H9 (cell line): ENCODE data around the gene CBR1. TPM values are rescaled to one million over a fixed set of nuclear protein-coding genes. Genes with fewer than 3 reads are reported as not detected.

ENCODE experiments used
- DNase-seq: peaks from one replicate; pipeline ENCODE4 v3.0.0-alpha.2; 2017
- H2AFZ ChIP-seq: one replicate; pipeline ENCODE4 v1.6.1; 2013; ENCODE audit warnings: mild to moderate bottlenecking, low read length, control low read depth, moderate library complexity
- H2AK5ac ChIP-seq: 2 replicates; pipeline ENCODE4 v1.6.1; 2013; ENCODE audit warnings: low read length, control low read depth, mixed read lengths; ENCODE audit not compliant: insufficient read length
- H2BK120ac ChIP-seq: one replicate; pipeline ENCODE4 v1.6.1; 2013; ENCODE audit warnings: low read depth, mild to moderate bottlenecking, low read length, control low read depth, inconsistent platforms; ENCODE audit not compliant: poor library complexity, severe bottlenecking
- H2BK12ac ChIP-seq: 2 replicates; pipeline ENCODE4 v1.6.1; 2013; ENCODE audit warnings: low read length, control low read depth, mixed read lengths, low read depth; ENCODE audit not compliant: insufficient read length
- H2BK15ac ChIP-seq: 2 replicates; pipeline ENCODE4 v1.6.1; 2013; ENCODE audit warnings: low read depth, low read length, control low read depth
- H2BK20ac ChIP-seq: one replicate; pipeline ENCODE4 v1.6.1; 2013; ENCODE audit warnings: low read depth, mild to moderate bottlenecking, low read length, control low read depth, inconsistent platforms; ENCODE audit not compliant: poor library complexity, severe bottlenecking
- H2BK5ac ChIP-seq: 2 replicates; pipeline ENCODE4 v1.6.1; 2013; ENCODE audit warnings: low read length, control low read depth, mixed read lengths; ENCODE audit not compliant: insufficient read length
- H3K14ac ChIP-seq: 2 replicates; pipeline ENCODE4 v1.6.1; 2013; ENCODE audit warnings: low read length, control low read depth; ENCODE audit not compliant: insufficient read depth
- H3K18ac ChIP-seq: 2 replicates; pipeline ENCODE4 v1.6.1; 2013; ENCODE audit warnings: low read depth, mild to moderate bottlenecking, mixed read lengths, low read length, control low read depth; ENCODE audit not compliant: insufficient read length
- H3K23ac ChIP-seq: 2 replicates; pipeline ENCODE4 v1.6.1; 2013; ENCODE audit warnings: low read length, control low read depth, mixed read lengths, low read depth; ENCODE audit not compliant: insufficient read length
- H3K23me2 ChIP-seq: 2 replicates; pipeline ENCODE4 v1.6.1; 2013; ENCODE audit warnings: low read depth, mild to moderate bottlenecking, mixed read lengths, low read length, control low read depth; ENCODE audit not compliant: insufficient read length, poor library complexity, severe bottlenecking
- H3K27ac ChIP-seq: 2 replicates; pipeline ENCODE4 v1.5.1; 2013; ENCODE audit warnings: low read length, control low read depth, mixed read lengths, low read depth; ENCODE audit not compliant: insufficient read length
- H3K27me3 ChIP-seq: 2 replicates; pipeline ENCODE4 v1.6.1; 2013; ENCODE audit warnings: low read length, control low read depth, inconsistent platforms; ENCODE audit not compliant: insufficient read depth
- H3K4ac ChIP-seq: 2 replicates; pipeline ENCODE4 v1.6.1; 2013; ENCODE audit warnings: low read depth, mild to moderate bottlenecking, control low read depth, inconsistent platforms, low read length, moderate library complexity
- H3K4me1 ChIP-seq: 2 replicates; pipeline ENCODE4 v1.6.1; 2013; ENCODE audit warnings: low read length, control low read depth, inconsistent platforms; ENCODE audit not compliant: insufficient read depth
- H3K4me2 ChIP-seq: 2 replicates; pipeline ENCODE4 v1.6.1; 2013; ENCODE audit warnings: low read length, control low read depth, mixed read lengths; ENCODE audit not compliant: insufficient read length, insufficient read depth
- H3K56ac ChIP-seq: 2 replicates; pipeline ENCODE4 v1.6.1; 2013; ENCODE audit warnings: low read depth, mild to moderate bottlenecking, mixed read lengths, low read length, control low read depth; ENCODE audit not compliant: insufficient read length
- H3K79me1 ChIP-seq: 2 replicates; pipeline ENCODE4 v1.6.1; 2013; ENCODE audit warnings: low read depth, mild to moderate bottlenecking, moderate library complexity, low read length, control low read depth, inconsistent platforms; ENCODE audit not compliant: insufficient read depth, poor library complexity, severe bottlenecking
- H3K79me2 ChIP-seq: 2 replicates; pipeline ENCODE4 v1.6.1; 2013; ENCODE audit warnings: low read length, control low read depth, inconsistent platforms; ENCODE audit not compliant: insufficient read depth
- H3K9ac ChIP-seq: 2 replicates; pipeline ENCODE4 v1.6.1; 2013; ENCODE audit warnings: low read length, control low read depth, mixed read lengths; ENCODE audit not compliant: insufficient read length; ENCODE audit errors: extremely low read depth
- H3K9me3 ChIP-seq: one replicate; pipeline ENCODE4 v1.6.1; 2013; ENCODE audit warnings: low read depth, low read length, inconsistent platforms; ENCODE audit not compliant: control insufficient read depth
- H3T11ph ChIP-seq: one replicate; pipeline ENCODE4 v1.6.1; 2013; ENCODE audit warnings: mild to moderate bottlenecking, low read length, control low read depth, inconsistent platforms
- H4K20me1 ChIP-seq: one replicate; pipeline ENCODE4 v1.6.1; 2013; ENCODE audit not compliant: control insufficient read depth, insufficient read length, insufficient read depth
- H4K5ac ChIP-seq: 2 replicates; pipeline ENCODE4 v1.6.1; 2013; ENCODE audit warnings: low read depth, mild to moderate bottlenecking, mixed read lengths, low read length, control low read depth; ENCODE audit not compliant: insufficient read length
- H4K8ac ChIP-seq: replicated peaks from 2 replicates; pipeline ENCODE4 v1.6.1; 2013; ENCODE audit warnings: low read length, control low read depth, mixed read lengths, low read depth; ENCODE audit not compliant: insufficient read length
- H4K91ac ChIP-seq: 2 replicates; pipeline ENCODE4 v1.6.1; 2013; ENCODE audit warnings: low read depth, mild to moderate bottlenecking, moderate library complexity, mixed read lengths, low read length, control low read depth; ENCODE audit not compliant: insufficient read length
- H3K27ac Mint-ChIP-seq, 3 experiments: 2 replicates in 2 of 3; 3 replicates in 1 of 3; pipeline ENCODE4 v1.8.0; 2020 to 2021; ENCODE audit warnings: mixed read lengths in 3 of 3, mild to moderate bottlenecking in 1 of 3, moderate library complexity in 1 of 3
- H3K27me3 Mint-ChIP-seq: 2 replicates; pipeline ENCODE4 v1.8.0; 2021; ENCODE audit warnings: low read depth, mild to moderate bottlenecking, moderate library complexity, mixed read lengths
- H3K36me3 Mint-ChIP-seq, 3 experiments: 2 replicates in 2 of 3; 3 replicates in 1 of 3; pipeline ENCODE4 v1.8.0; 2020 to 2021; ENCODE audit warnings: low read depth in 3 of 3, mixed read lengths in 3 of 3; ENCODE audit not compliant: insufficient read depth in 1 of 3
- H3K4me1 Mint-ChIP-seq, 2 experiments: 2 replicates each; pipeline ENCODE4 v1.8.0; 2020; ENCODE audit warnings: mixed read lengths in 2 of 2
- H3K4me3 Mint-ChIP-seq, 2 experiments: 2 replicates in 1 of 2; 3 replicates in 1 of 2; pipeline ENCODE4 v1.8.0; 2020 to 2021; ENCODE audit warnings: mild to moderate bottlenecking in 2 of 2, mixed read lengths in 2 of 2, moderate library complexity in 1 of 2
- H3K9me3 Mint-ChIP-seq, 2 experiments: 2 replicates in 1 of 2; 3 replicates in 1 of 2; pipeline ENCODE4 v1.8.0; 2020; ENCODE audit warnings: mild to moderate bottlenecking in 2 of 2, mixed read lengths in 2 of 2, moderate library complexity in 1 of 2
- CTCF ChIP-seq: fragments of 200-600 bp; sonication (generic); conservative IDR thresholded peaks from 3 replicates; pipeline ENCODE4 v1.8.0; 2021; ENCODE audit warnings: antibody characterized with exemption, mild to moderate bottlenecking
- WGBS: extraction: QIAGEN DNeasy Blood & Tissue Kit; methylation state at CpG from one replicate; pipeline ENCODE4 v1.1.7; 2013; ENCODE audit warnings: missing lambda C conversion rate, low lambda C conversion rate, mixed read lengths; ENCODE audit not compliant: insufficient read length; ENCODE audit errors: extremely low coverage; 5-methylcytosine and 5-hydroxymethylcytosine counted together
- total RNA-seq: library from RNA; stranded (reverse); gene quantifications from 2 replicates; pipeline ENCODE4 v1.2.1, GENCODE V29; 2021

The CBR1 gene
- total RNA-seq, 1 experiment from 2014 or later: 5.7 TPM

- WGBS: no CpG with 5 or more reads among the region's 17 CpGs
- peaks cover 22 to 26% of the 10 kb centered on the region in 2 experiments for H3K4me1 Mint-ChIP-seq
- DNase-seq: no peak
These were observed 44.0 kb downstream of the CBR1 start for GRCh38 chr21:36113647-36114428.

More at GRCh38 chr21:36113647-36114428, 44.0 kb downstream of the CBR1 start:
- Histone ChIP-seq H3K4ac (no peak overlapping the region), H2BK12ac (no peak overlapping the region), H3T11ph (no peak overlapping the region), H4K91ac (no peak overlapping the region), H3K27ac (no peak overlapping the region), H3K4me1 (peaks cover 3% of the 10 kb centered on the region; the same call in 1 of the 2 replicates), H3K14ac (no peak overlapping the region), H2BK20ac (no peak overlapping the region), H3K79me2 (no peaks in the 10 kb centered on the region), H2BK5ac (no peak overlapping the region), H3K56ac (no peak overlapping the region), H4K20me1 (no peaks in the 10 kb centered on the region), H3K4me2 (no peak overlapping the region), H4K5ac (no peak overlapping the region), H4K8ac (no peak overlapping the region), H3K18ac (no peak overlapping the region), H3K9me3 (peaks cover 9% of the 10 kb centered on the region), H3K79me1 (no peaks in the 10 kb centered on the region), H3K23me2 (no peaks in the 10 kb centered on the region), H3K9ac (no peak overlapping the region), H2AFZ (no peak overlapping the region), H3K23ac (no peak overlapping the region), H2BK15ac (no peak overlapping the region), H2AK5ac (no peak overlapping the region), H2BK120ac (no peak overlapping the region), H3K27me3 (no peaks in the 10 kb centered on the region)
- Mint-ChIP-seq H3K4me3 (no peak overlapping the region), H3K27ac (peak overlapping the region in 1 of 3 experiments; percentile 51; a peak in 1 of 7 replicates), H3K36me3 (peaks cover 17 to 23% (median 20%) of the 10 kb centered on the region in 3 experiments), H3K27me3 (no peaks in the 10 kb centered on the region), H3K9me3 (peaks cover 4 to 16% of the 10 kb centered on the region in 2 experiments; a peak in 4 of 5 replicates)
- no peak for TF ChIP-seq CTCF
